Measurements from ENCODE around the gene NODAL. TPM values are rescaled to one million over a fixed set of nuclear protein-coding genes. Genes with fewer than 3 reads are reported as not detected.

The NODAL gene
- total and polyA plus RNA-seq, 2 donors, result 0.21 to 0.28 TPM

GRCh38 chr10:70479626-70480238 is 38.3 kb upstream of the NODAL start:
- H3K36me3 ChIP-seq (ENCODE audit: control insufficient read depth in 2 of 2, insufficient read depth in 2 of 2, low read length in 1 of 2), result no peaks in the 10 kb centered on the region
- H3K27ac ChIP-seq (ENCODE audit: low read depth in 1 of 2, low read length in 1 of 2), result no peak overlapping the region
- H3K4me1 ChIP-seq (ENCODE audit: control insufficient read depth in 2 of 2, insufficient read depth in 2 of 2, low read length in 2 of 2), result peaks cover 34 to 51% of the 10 kb centered on the region in 2 donors
- H3K27me3 ChIP-seq (ENCODE audit: control insufficient read depth in 2 of 2, insufficient read depth in 1 of 2, low read length in 1 of 2), result peaks cover 9 to 37% of the 10 kb centered on the region in 2 donors
- peak overlapping the region; percentile 48 to 56 for H3K4me3 ChIP-seq (ENCODE audit: low read length in 2 of 2)
- no peak for DNase-seq (ENCODE audit: low read depth in 6 of 9, low spot score in 9 of 9)
- 68% methylated on average over 8 of the region's 8 CpGs for WGBS
- H3K9me3 ChIP-seq (ENCODE audit: control insufficient read depth in 2 of 2, insufficient read depth in 1 of 2, low read length in 1 of 2), result no peaks in the 10 kb centered on the region

- Histone ChIP-seq H3K4me3 (ENCODE audit: low read length in 2 of 2) (peak overlapping the region; percentile 48 to 56), H3K27me3 (ENCODE audit: control insufficient read depth in 2 of 2, insufficient read depth in 1 of 2, low read length in 1 of 2) (peaks cover 9 to 37% of the 10 kb centered on the region in 2 donors), H3K36me3 (ENCODE audit: control insufficient read depth in 2 of 2, insufficient read depth in 2 of 2, low read length in 1 of 2) (no peaks in the 10 kb centered on the region), H3K27ac (ENCODE audit: low read depth in 1 of 2, low read length in 1 of 2) (no peak overlapping the region), H3K9me3 (ENCODE audit: control insufficient read depth in 2 of 2, insufficient read depth in 1 of 2, low read length in 1 of 2) (no peaks in the 10 kb centered on the region), H3K4me1 (ENCODE audit: control insufficient read depth in 2 of 2, insufficient read depth in 2 of 2, low read length in 2 of 2) (peaks cover 34 to 51% of the 10 kb centered on the region in 2 donors)
- 53% methylated on average over 11 of the region's 11 CpGs for WGBS
- no peak for DNase-seq (ENCODE audit: low read depth in 6 of 9, low spot score in 9 of 9)
Observed at GRCh38 chr10:70479165-70479581, 37.7 kb upstream of the NODAL start.

- peaks cover 34 to 51% of the 10 kb centered on the region in 2 donors for H3K4me1 ChIP-seq (ENCODE audit: control insufficient read depth in 2 of 2, insufficient read depth in 2 of 2, low read length in 2 of 2)
- H3K27ac ChIP-seq (ENCODE audit: low read depth in 1 of 2, low read length in 1 of 2), result peak within 1 kb of the TSS in 1 of 2 donors; percentile 47
Observed at GRCh38 chr10:70478191-70479164, 37.0 kb upstream of the NODAL start, which contains the start of gene PALD1. Gene PALD1, plus strand, starts transcription at chr10:70478767. Its CDS starts 47,185 bp downstream, at chr10:70525952.

GRCh38 chr10:70477661-70478162 is 36.2 kb upstream of the NODAL start:
- no peak overlapping the region for H3K27ac ChIP-seq (ENCODE audit: low read depth in 1 of 2, low read length in 1 of 2)
- 2% methylated on average over 27 of the region's 27 CpGs for WGBS
- peaks cover 9 to 42% of the 10 kb centered on the region in 2 donors for H3K27me3 ChIP-seq (ENCODE audit: control insufficient read depth in 2 of 2, insufficient read depth in 1 of 2, low read length in 1 of 2)
- H3K4me3 ChIP-seq (ENCODE audit: low read length in 2 of 2), result peak overlapping the region; percentile 37 to 56
- peaks cover 34 to 51% of the 10 kb centered on the region in 2 donors for H3K4me1 ChIP-seq (ENCODE audit: control insufficient read depth in 2 of 2, insufficient read depth in 2 of 2, low read length in 2 of 2)
- no peaks in the 10 kb centered on the region for H3K9me3 ChIP-seq (ENCODE audit: control insufficient read depth in 2 of 2, insufficient read depth in 1 of 2, low read length in 1 of 2)
- peak; percentile 73 to 93 (median 86) for DNase-seq (ENCODE audit: low read depth in 6 of 9, low spot score in 9 of 9)
- no peaks in the 10 kb centered on the region for H3K36me3 ChIP-seq (ENCODE audit: control insufficient read depth in 2 of 2, insufficient read depth in 2 of 2, low read length in 1 of 2)

More at GRCh38 chr10:70478191-70479164, 37.0 kb upstream of the NODAL start, which contains the start of gene PALD1:
- WGBS, result under 1% methylated on average over 110 of the region's 110 CpGs
- Histone ChIP-seq H3K4me3 (ENCODE audit: low read length in 2 of 2) (peak within 1 kb of the TSS; percentile 48 to 56), H3K36me3 (ENCODE audit: control insufficient read depth in 2 of 2, insufficient read depth in 2 of 2, low read length in 1 of 2) (no peaks in the 10 kb centered on the region), H3K27me3 (ENCODE audit: control insufficient read depth in 2 of 2, insufficient read depth in 1 of 2, low read length in 1 of 2) (peaks cover 9 to 40% of the 10 kb centered on the region in 2 donors), H3K9me3 (ENCODE audit: control insufficient read depth in 2 of 2, insufficient read depth in 1 of 2, low read length in 1 of 2) (no peaks in the 10 kb centered on the region)
- peak in 3 of 9 donors; percentile 38 to 66 (median 47) for DNase-seq (ENCODE audit: low read depth in 6 of 9, low spot score in 9 of 9)

GRCh38 chr10:70476249-70477035 is 35.0 kb upstream of the NODAL start:
- no peaks in the 10 kb centered on the region for H3K36me3 ChIP-seq (ENCODE audit: control insufficient read depth in 2 of 2, insufficient read depth in 2 of 2, low read length in 1 of 2)
- WGBS, result 73% methylated on average over 7 of the region's 7 CpGs
- H3K9me3 ChIP-seq (ENCODE audit: control insufficient read depth in 2 of 2, insufficient read depth in 1 of 2, low read length in 1 of 2), result no peaks in the 10 kb centered on the region
- H3K27me3 ChIP-seq (ENCODE audit: control insufficient read depth in 2 of 2, insufficient read depth in 1 of 2, low read length in 1 of 2), result peaks cover 9 to 48% of the 10 kb centered on the region in 2 donors
- DNase-seq (ENCODE audit: low read depth in 6 of 9, low spot score in 9 of 9), result no peak
- H3K4me1 ChIP-seq (ENCODE audit: control insufficient read depth in 2 of 2, insufficient read depth in 2 of 2, low read length in 2 of 2), result peaks cover 34 to 49% of the 10 kb centered on the region in 2 donors
- no peak overlapping the region for H3K4me3 ChIP-seq (ENCODE audit: low read length in 2 of 2)
- H3K27ac ChIP-seq (ENCODE audit: low read depth in 1 of 2, low read length in 1 of 2), result no peak overlapping the region

GRCh38 chr10:70475661-70476060 is 34.2 kb upstream of the NODAL start:
- no peak overlapping the region for H3K4me3 ChIP-seq (ENCODE audit: low read length in 2 of 2)
- 92% methylated on average over 8 of the region's 8 CpGs for WGBS
- H3K36me3 ChIP-seq (ENCODE audit: control insufficient read depth in 2 of 2, insufficient read depth in 2 of 2, low read length in 1 of 2), result no peaks in the 10 kb centered on the region
- peaks cover 9 to 48% of the 10 kb centered on the region in 2 donors for H3K27me3 ChIP-seq (ENCODE audit: control insufficient read depth in 2 of 2, insufficient read depth in 1 of 2, low read length in 1 of 2)
- H3K27ac ChIP-seq (ENCODE audit: low read depth in 1 of 2, low read length in 1 of 2), result no peak overlapping the region
- no peaks in the 10 kb centered on the region for H3K9me3 ChIP-seq (ENCODE audit: control insufficient read depth in 2 of 2, insufficient read depth in 1 of 2, low read length in 1 of 2)
- peaks cover 33 to 41% of the 10 kb centered on the region in 2 donors for H3K4me1 ChIP-seq (ENCODE audit: control insufficient read depth in 2 of 2, insufficient read depth in 2 of 2, low read length in 2 of 2)
- DNase-seq (ENCODE audit: low read depth in 6 of 9, low spot score in 9 of 9), result no peak

- H3K9me3 ChIP-seq (ENCODE audit: control insufficient read depth in 2 of 2, insufficient read depth in 1 of 2, low read length in 1 of 2), result no peaks in the 10 kb centered on the region
- no peaks in the 10 kb centered on the region for H3K36me3 ChIP-seq (ENCODE audit: control insufficient read depth in 2 of 2, insufficient read depth in 2 of 2, low read length in 1 of 2)
- DNase-seq (ENCODE audit: low read depth in 6 of 9, low spot score in 9 of 9), result no peak
- H3K27ac ChIP-seq (ENCODE audit: low read depth in 1 of 2, low read length in 1 of 2), result no peak overlapping the region
- 95% methylated on average over 2 of the region's 2 CpGs for WGBS
- no peak overlapping the region for H3K4me3 ChIP-seq (ENCODE audit: low read length in 2 of 2)
- peaks cover 24 to 32% of the 10 kb centered on the region in 2 donors for H3K4me1 ChIP-seq (ENCODE audit: control insufficient read depth in 2 of 2, insufficient read depth in 2 of 2, low read length in 2 of 2)
- H3K27me3 ChIP-seq (ENCODE audit: control insufficient read depth in 2 of 2, insufficient read depth in 1 of 2, low read length in 1 of 2), result peaks cover 9 to 48% of the 10 kb centered on the region in 2 donors
Observed at GRCh38 chr10:70474780-70475179, 33.3 kb upstream of the NODAL start.

- H3K27ac ChIP-seq (ENCODE audit: low read depth in 1 of 2, low read length in 1 of 2), result no peak overlapping the region
- peaks cover 4 to 39% of the 10 kb centered on the region in 2 donors for H3K27me3 ChIP-seq (ENCODE audit: control insufficient read depth in 2 of 2, insufficient read depth in 1 of 2, low read length in 1 of 2)
- H3K36me3 ChIP-seq (ENCODE audit: control insufficient read depth in 2 of 2, insufficient read depth in 2 of 2, low read length in 1 of 2), result no peaks in the 10 kb centered on the region
- peaks cover 9 to 17% of the 10 kb centered on the region in 2 donors for H3K4me1 ChIP-seq (ENCODE audit: control insufficient read depth in 2 of 2, insufficient read depth in 2 of 2, low read length in 2 of 2)
- DNase-seq (ENCODE audit: low read depth in 6 of 9, low spot score in 9 of 9), result no peak
- 88% methylated on average over 8 of the region's 8 CpGs for WGBS
- no peak overlapping the region for H3K4me3 ChIP-seq (ENCODE audit: low read length in 2 of 2)
- H3K9me3 ChIP-seq (ENCODE audit: control insufficient read depth in 2 of 2, insufficient read depth in 1 of 2, low read length in 1 of 2), result no peaks in the 10 kb centered on the region
Observed at GRCh38 chr10:70472799-70473454, 31.4 kb upstream of the NODAL start.
